HG03159 (cell line): ENCODE results near the gene EIPR1.
A peak's percentile ranks its signal among the peaks of the same experiment; 100 is the strongest.

Source experiments
- ATAC-seq: cut with Tn5 transposase; IDR thresholded peaks from one replicate; pipeline ENCODE4 v1.9.1; 2021; ENCODE audit warnings: mild to moderate bottlenecking, moderate library complexity; ENCODE audit not compliant: unreplicated experiment

The EIPR1 gene

GRCh38 chr2:3309496-3310355 is 67.9 kb downstream of the EIPR1 start:
- ATAC-seq, result no peak

DNA sequence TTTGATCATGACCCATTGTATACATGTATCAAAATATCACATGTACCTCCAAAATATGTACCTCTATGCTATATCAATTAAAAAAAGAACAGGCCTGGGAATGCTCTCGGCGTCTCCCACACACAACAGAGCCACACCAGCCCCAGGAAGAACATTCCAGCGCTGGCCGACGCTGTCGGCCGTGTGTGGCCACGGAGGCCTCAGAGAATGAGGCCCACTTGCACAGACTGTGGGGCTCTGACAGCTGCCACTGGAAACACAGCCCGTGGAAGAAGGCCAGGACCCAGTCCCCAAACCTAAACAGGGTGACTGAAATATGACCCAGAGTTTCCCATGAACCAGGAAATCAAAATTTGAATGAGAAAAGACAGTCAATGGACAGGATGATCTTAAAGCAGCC is 69.7 kb downstream of the EIPR1 start:
- ATAC-seq, result no peak

- no peak for ATAC-seq
Measured at GRCh38 chr2:3307236-3307635, 70.4 kb downstream of the EIPR1 start.

- no peak for ATAC-seq
Measured at GRCh38 chr2:3305952-3306351, 71.7 kb downstream of the EIPR1 start.

GRCh38 chr2:3305431-3305830 is 72.2 kb downstream of the EIPR1 start:
- no peak for ATAC-seq

DNA sequence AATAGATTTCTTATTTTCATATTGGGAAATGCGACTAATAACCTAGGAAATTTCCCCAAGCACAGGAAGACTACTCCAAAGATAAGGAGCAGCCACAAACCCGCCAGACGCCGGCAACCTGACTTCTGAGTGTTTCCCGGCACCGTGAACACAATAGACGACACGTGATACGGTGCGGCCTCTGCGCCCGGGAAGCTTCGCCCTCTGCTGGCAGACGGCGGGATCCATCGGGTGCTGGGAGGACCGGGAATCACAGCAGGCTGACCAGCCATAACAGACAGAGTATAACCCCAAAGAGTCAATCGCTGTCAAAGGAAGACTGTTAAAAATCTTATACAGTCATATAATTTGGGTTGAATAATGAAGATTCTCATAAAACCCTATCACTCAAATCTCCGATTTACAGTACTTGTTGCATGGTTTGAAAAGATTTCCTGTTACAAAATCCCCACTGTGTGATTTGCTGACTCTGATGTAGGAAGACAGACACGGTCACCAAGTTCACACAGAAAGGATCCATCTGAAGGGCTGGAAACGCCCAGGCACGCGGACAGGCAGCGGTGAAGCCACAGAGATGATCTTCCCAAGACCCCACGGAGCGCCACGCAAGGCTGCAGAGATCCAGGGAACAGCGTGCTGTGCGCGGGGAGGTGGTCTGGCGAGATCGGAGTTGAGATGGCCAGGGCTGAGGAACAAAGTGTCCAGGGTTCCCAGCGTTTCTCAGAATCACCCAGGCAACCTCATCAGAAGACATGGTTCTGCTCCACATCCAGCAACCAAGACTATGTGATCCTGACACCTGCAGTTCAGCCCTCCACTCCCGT is 73.8 kb downstream of the EIPR1 start:
- peak; percentile 99 for ATAC-seq

GRCh38 chr2:3302751-3303582 is 74.7 kb downstream of the EIPR1 start:
- ATAC-seq, result peak; percentile 21

DNA sequence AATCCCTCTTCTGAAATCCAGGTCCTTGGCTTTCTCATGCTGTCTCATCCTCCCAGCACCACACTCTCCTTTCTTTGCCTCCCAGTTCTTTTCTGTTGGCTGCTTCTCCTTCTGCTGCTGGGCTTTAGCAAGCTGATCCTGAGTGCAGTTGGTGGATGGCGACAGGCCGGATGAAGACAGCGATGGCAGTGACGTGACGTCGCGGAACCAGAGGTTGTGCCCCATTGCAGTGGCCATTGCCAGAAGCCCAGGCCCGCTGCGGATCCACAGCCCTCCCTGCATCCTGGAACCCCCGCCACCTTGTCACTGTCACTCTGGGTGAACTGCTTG is 75.2 kb downstream of the EIPR1 start:
- ATAC-seq, result no peak

GRCh38 chr2:3301001-3301400 is 76.6 kb downstream of the EIPR1 start:
- ATAC-seq, result no peak

- ATAC-seq, result no peak
Measured at GRCh38 chr2:3300224-3300995, 77.2 kb downstream of the EIPR1 start.

- ATAC-seq, result no peak
Measured at GRCh38 chr2:3299703-3300102, 77.9 kb downstream of the EIPR1 start.

DNA sequence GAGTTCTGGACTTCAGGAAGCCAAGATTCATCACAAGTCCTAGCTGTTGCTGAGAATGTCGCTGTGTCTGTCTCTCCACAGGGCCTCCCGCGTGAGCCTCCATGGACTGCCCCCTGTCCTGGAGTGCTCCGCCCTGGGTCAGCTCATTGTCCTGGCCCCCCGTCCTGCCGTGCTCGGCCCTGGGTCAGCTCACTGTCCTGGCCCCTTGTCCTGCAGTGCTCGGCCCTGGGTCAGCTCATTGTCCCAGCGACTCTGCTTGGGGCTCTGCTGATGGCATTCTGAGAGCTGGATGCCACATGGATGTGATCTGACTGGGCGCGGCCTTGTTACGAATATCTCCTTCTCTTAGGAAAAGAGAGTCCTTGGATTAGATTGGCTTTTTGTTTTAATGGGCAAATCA is 78.5 kb downstream of the EIPR1 start:
- ATAC-seq, result no peak

- ATAC-seq, result no peak
Measured at GRCh38 chr2:3298191-3298590, 79.4 kb downstream of the EIPR1 start.

- ATAC-seq, result no peak
Measured at GRCh38 chr2:3297523-3297922, 80.1 kb downstream of the EIPR1 start.

DNA sequence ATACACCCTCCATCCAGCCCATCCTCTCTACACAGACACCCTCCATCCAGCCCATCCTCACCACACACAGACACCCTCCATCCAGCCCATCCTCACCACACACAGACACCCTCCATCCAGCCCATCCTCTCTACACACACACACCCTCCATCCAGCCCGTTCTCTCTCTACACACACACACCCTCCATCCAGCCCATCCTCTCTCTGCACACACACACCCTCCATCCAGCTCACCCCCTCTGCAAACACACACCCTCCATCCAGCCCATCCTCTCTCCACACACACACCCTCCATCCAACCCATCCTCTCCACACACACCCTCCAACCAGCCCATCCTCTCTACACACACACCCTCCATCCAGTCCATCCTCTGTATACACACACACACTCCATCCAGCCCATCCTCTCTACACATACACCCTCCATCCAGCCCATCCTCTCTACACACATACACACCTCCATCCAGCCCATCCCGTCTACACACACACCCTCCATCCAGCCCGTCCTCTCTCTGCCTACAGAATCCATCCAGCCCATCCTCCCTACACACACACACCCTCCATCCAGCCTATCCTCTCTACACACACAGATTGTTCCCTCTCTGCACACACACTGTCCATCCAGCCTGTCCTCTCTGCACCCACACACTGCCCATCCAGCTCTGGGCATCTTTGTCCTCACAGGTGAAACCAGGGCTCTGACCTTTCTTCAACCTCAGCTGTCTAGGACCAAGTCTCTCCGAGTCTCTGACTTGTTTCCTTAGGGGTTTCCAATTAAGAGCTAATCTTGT is 81.2 kb downstream of the EIPR1 start:
- ATAC-seq, result no peak

- no peak for ATAC-seq
Measured at GRCh38 chr2:3294493-3294892, 83.1 kb downstream of the EIPR1 start.

DNA sequence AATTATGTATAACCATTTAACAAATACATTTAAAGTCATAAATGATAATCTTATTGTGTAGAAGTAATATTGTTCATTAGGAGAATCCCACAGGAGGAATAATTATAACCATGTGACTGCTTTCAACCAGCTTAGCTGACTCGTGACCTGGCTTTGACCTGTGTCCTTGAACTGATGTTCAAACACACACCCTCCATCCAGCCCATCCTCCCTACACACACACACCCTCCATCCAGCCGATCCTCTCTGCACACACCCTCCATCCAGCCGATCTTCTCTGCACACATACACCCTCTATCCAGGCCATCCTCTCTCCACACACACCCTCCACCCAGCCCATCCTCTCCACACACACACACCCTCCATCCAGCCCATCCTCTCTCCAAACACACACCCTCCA is 83.5 kb downstream of the EIPR1 start:
- ATAC-seq, result no peak

DNA sequence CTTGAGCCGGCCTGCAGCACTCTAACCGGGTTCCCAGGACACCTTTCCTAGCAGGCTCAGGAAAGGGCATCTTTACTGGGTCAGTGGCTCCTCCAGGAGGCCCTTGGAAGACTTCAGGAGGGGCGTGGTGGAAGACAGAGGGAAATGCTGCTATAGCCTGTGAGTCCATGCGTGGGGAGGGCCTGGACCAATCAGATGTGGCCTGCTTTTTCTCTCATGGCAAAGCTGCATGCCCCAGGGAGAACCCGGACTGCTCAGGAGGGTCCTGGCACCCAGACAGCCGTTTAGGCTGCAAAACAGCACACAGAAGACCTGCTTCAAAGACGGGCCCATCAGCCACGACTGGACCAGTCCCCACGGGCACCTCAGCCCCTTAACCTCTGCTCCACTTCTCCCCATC is 84.4 kb downstream of the EIPR1 start:
- ATAC-seq, result no peak

- ATAC-seq, result no peak
Measured at GRCh38 chr2:3292416-3292815, 85.2 kb downstream of the EIPR1 start.

DNA sequence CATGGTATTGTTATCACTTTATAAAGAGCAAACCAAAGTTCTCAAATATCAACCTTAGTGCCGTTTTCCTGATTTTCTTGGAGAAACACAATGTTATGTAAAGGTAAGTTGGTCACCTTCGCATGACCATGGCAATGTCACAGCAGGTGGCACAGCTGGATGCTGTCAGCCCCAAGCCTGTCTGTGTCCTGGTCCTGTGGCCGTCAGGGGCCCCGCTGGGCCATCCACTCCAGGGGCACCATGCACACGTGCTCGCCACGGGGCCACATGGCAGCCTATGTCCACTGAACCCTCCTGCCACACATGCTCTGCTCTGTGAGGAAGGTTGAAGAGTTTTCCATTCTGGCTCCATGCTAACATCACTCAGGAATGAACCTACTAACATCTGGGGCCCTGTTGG is 85.9 kb downstream of the EIPR1 start:
- no peak for ATAC-seq
